GM18870 (cell line): ENCODE measurements around the gene TTYH2.

Source experiments
- ATAC-seq: cut with Tn5 transposase; IDR thresholded peaks from one replicate; pipeline ENCODE4 v1.9.1; 2021; ENCODE audit warnings: moderate library complexity; ENCODE audit not compliant: unreplicated experiment

TTYH2 gene

GRCh38 chr17:74234486-74234885, 21.1 kb downstream of the TTYH2 start:
- ATAC-seq: no peak

- ATAC-seq: no peak
These were observed 21.7 kb downstream of the TTYH2 start for GRCh38 chr17:74235040-74235581.

DNA sequence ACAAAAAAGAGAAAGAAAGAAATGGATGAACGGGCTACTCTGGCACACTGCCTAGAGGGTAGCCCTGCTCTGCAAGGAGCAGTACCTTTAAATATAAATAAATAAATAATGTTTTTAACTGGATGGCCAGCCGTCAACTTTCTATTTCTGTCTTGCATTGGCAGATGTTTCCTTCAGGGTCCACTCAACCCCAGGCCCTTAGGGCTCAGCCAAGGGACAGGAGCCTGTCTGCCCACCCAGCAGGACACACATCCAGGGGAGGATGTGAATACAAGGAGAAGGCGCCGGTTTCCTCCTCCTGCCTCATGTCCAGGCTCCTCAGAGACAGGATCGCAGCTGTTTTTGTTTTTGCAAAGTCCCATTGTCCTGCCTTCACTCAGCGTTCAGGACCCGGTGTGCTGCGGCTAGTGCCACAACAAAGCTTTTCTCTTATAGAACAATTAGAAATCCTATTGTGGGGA, 22.6 kb downstream of the TTYH2 start:
- ATAC-seq: no peak

- no peak for ATAC-seq
These were observed 23.9 kb downstream of the TTYH2 start for GRCh38 chr17:74237321-74237720.

- no peak for ATAC-seq
These were observed 25.8 kb downstream of the TTYH2 start for GRCh38 chr17:74239172-74239571.

GRCh38 chr17:74240618-74241205, 27.3 kb downstream of the TTYH2 start:
- no peak for ATAC-seq

DNA sequence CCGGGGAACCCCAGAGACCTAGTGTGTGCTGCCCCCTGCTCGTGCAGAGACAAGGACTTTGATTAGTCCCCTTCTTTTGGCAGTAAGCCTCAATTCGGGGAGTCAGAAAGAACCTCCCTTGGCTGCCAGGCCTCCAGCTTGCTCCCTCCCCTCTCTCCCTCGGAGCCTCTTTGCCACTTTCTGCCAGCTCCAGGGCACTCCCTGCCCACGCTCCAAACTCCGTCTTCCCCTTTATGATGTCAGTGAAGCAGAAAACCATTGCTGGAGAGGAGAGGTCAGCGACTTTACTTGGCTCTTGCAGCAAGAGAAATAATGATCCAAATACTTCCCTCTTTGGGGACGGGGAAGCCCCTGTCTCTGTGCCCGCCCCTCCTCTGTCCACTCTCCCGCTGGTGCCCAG, 28.1 kb downstream of the TTYH2 start:
- no peak for ATAC-seq

DNA sequence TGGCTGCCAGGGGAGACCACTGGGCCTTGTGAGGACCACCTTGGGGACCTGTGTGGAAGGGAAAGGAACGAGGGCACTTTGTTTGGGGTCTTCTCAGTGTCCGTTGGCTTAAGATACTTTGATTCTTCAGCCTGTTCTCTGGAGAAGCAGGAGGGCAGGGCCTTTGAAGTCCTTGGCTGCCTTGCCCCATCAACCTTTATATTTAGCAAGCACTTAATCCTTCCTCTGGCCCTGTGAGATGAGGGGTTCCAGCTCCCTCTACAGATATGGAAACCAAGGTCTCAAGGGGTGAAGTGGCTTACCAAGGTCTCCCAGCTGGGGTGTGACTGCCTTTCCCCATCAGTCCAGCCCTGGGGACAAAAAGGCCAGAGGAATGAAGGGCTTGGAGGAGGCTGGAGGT, 28.5 kb downstream of the TTYH2 start:
- no peak for ATAC-seq

GRCh38 chr17:74243013-74243755, 29.8 kb downstream of the TTYH2 start:
- no peak for ATAC-seq

GRCh38 chr17:74244128-74244527, 30.8 kb downstream of the TTYH2 start:
- no peak for ATAC-seq

- ATAC-seq: no peak
These were observed 31.2 kb downstream of the TTYH2 start for GRCh38 chr17:74244548-74244947.

DNA sequence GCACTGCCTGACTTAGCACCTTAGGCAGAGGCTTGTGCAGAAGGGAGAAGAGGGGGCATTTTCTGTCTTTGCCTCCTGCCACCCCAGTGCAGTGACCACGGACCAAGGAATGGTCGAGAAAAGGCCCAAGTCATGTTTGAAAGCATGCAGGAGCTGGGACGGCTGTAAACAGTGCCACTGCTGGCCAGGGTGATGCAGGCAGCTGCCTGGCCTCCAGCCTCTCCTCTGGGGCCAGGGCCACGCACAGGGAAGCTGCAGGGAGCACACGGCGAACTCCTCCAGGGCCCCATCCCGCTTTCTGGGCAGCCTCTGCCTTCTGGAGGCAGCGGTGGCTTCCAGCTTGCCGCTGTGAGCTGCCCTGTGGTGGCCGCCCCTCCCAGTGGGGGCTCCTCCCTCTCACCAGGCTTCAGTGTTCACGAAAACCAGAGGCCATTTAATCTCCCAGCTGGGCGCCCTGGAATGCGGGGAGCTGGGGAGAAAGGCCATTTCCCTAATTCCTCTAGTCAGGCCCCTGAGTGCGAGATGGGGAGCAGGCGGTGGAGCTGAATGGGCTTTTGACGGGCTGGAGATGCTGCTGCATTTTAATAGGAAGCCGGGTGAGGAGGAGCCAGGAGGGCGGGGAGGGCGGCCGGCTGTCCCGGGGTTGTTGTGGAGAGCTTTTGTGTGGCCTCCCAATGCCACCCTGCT, 31.9 kb downstream of the TTYH2 start:
- no peak for ATAC-seq

DNA sequence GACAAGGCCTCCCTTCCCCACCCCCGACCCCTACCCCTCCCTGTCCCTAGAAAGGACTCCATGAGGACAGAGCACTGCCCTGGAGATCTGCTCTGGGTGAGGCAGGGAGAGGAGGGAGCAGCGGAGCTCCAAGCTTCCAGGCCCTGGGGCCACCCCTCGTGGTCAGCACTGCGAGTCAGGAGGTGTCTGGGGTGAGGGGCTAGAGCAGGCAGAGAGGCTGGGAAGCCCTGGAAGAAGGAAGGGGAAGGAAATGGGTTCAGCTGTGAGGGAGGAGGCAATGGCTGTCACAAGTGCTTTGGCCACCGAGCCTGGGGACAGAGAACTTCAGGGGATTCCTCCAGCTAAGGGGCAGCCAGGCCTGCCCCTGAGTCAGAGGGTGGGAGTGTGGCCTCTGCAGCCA, 32.5 kb downstream of the TTYH2 start:
- no peak for ATAC-seq

DNA sequence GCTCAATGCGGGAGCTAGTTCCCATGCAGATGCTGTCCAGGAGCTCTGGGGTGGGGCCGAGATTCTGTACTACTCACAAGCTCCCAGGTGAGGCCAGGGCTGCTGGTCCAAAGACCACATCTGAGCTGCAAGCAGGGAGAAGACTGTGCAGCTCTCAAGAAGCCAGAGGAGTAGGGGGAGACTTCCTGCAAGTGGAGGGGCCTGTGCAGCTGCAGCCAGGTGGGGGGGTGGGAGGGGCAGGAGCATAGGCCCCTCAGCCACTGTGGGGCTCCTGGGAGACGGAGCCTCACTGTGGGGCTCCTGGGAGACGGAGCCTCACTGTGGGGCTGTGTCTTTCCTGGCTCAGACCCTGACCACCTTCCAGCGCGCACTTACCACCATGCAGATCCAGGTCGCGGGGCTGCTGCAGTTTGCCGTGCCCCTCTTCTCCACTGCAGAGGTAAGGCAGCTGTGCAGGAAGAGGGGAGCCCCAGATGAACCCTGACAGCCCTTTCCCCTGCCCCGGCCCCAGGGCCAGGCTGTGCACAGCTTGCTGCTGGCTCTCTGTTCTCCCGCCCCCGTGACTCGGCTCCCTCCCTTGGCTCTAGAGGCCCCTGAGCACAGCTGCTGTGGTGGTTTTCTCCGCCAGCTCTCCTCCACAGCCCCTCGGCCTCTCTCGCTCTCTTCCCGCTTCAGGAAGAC, 36.4 kb downstream of the TTYH2 start:
- ATAC-seq: no peak

DNA sequence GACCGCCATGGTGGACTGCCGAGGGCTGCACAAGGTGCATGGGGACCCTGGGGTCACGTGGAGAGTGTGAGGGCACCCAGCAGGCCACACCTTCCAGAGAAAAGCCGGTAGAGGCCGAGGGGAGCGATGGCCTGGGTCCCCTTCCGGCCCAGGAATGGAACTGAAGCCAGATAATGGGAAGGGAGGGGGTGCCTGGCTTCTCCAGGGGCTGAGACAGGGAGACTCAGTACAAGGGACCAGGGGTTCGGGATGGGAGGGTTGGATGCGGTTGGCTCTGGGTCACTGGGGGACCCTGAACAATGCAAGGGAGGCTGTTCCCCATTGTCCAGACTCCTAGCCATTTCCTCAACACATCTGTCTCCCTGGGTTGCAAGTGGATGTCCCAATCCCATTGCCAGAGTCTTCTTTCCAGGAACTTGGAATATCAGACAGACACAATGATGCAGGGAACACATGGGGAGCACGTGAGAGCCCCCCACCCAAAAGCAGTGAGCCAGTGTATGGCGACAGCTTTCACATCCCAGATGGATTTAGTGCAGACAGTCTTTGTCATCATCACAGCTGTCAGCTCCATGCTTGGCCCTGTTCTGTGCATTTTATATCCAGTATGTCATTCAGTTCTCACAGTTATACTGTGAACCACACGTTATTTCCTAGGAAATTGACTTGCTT, 37.1 kb downstream of the TTYH2 start:
- ATAC-seq: no peak

DNA sequence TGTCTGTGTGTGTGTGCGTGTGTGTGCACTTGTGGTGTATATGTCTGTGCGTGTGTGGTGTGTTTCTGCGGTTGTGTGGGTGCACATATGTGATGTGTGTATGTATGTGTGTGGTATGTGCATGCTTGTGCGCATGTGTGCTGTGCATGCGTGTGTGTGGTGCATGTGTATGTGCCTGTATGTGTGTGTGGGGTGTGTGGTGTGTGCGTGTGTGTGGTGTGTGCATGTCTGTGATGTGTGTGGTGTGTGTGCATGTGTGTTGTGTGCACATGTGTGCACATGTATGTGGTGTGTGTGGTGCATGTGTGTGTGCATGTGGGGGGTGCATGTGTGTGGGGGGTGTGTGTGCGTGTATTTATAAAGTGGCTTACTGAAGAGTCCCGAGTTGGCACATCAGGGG, 37.7 kb downstream of the TTYH2 start:
- ATAC-seq: no peak

GRCh38 chr17:74251569-74251968, 38.2 kb downstream of the TTYH2 start:
- no peak for ATAC-seq

DNA sequence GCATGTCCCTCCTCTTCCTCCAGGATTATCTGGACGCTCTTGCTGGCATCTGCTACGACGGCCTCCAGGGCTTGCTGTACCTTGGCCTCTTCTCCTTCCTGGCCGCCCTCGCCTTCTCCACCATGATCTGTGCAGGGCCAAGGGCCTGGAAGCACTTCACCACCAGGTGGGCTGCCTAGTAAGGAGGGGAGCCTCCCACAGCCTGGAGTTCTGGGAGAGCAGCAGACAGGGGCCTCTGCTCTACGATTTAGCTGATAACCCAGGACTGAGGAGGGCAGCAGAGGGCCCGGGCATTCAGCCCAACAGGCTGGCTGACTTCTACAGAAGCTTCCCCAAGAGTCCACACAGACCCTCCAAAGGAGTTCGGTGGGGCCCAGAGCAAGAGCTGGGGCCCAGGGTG, 38.8 kb downstream of the TTYH2 start:
- ATAC-seq: no peak

GRCh38 chr17:74253036-74253435, 39.7 kb downstream of the TTYH2 start:
- no peak for ATAC-seq

DNA sequence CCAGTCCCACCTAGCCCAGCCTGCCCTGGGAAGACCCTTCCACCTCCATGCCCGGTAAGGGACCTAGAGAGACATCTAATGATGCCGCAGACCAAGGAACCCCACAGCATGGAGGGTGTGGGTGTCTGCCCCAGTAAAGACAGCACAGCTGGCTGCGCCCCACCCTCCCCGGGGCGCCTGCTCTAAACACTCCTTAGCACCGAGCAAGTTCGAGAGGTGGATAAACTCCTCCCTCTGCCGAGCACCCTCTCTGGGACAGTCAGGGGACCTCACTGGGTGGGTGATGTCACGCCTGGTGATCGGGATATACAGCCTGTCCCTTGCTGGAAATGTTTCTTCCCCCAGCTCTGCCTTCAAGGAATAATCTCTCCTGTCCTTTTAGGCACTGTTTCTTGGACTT, 43.9 kb downstream of the TTYH2 start:
- no peak for ATAC-seq
